IMR-90 (cell line): Measurements from ENCODE around the gene CCSER1.
"Not testable (repeated sequence)": the region's sequence is repeated elsewhere in the genome, so short reads cannot be mapped to it uniquely, and the experiment has no call there.

Source experiments
- CEBPB ChIP-seq: IDR thresholded peaks from 2 replicates; pipeline ENCODE4 v1.6.1; 2012; ENCODE audit warnings: low read depth, low read length, improper control_type of control experiment
- CTCF ChIP-seq: conservative IDR thresholded peaks from 2 replicates; pipeline ENCODE4 v1.5.1; 2012; ENCODE audit warnings: mild to moderate bottlenecking, low read depth, low read length, improper control_type of control experiment
- MAFK ChIP-seq: IDR thresholded peaks from 2 replicates; pipeline ENCODE4 v1.6.1; 2012; ENCODE audit warnings: low read depth, low read length, improper control_type of control experiment
- POLR2A ChIP-seq: IDR thresholded peaks from 2 replicates; pipeline ENCODE4 v1.6.1; 2012; ENCODE audit warnings: mild to moderate bottlenecking, low read depth, low read length
- RAD21 ChIP-seq: IDR thresholded peaks from 2 replicates; pipeline ENCODE4 v1.6.1; 2012; ENCODE audit warnings: low read length, improper control_type of control experiment
- RCOR1 ChIP-seq: IDR thresholded peaks from 2 replicates; pipeline ENCODE4 v1.6.1; 2012; ENCODE audit warnings: mild to moderate bottlenecking, low read length, improper control_type of control experiment; ENCODE audit not compliant: insufficient replicate concordance
- TF ChIP-seq, protein P1 (sequence below): fragments of 150-350 bp; IDR thresholded peaks from 2 replicates; pipeline ENCODE4 v1.6.1; 2017; ENCODE audit warnings: mild to moderate bottlenecking, antibody characterized with exemption, low read length, low read depth

GRCh38 chr4:90317140-90317539, 189.9 kb downstream of the CCSER1 start:
- not testable (repeated sequence) for TF ChIP-seq CTCF, RCOR1, CEBPB, MAFK, POLR2A, RAD21
- TF ChIP-seq, protein P1, sequence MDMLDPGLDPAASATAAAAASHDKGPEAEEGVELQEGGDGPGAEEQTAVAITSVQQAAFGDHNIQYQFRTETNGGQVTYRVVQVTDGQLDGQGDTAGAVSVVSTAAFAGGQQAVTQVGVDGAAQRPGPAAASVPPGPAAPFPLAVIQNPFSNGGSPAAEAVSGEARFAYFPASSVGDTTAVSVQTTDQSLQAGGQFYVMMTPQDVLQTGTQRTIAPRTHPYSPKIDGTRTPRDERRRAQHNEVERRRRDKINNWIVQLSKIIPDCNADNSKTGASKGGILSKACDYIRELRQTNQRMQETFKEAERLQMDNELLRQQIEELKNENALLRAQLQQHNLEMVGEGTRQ, result not testable (repeated sequence)
